Stimulated activated CD4-positive, alpha-beta T cell treated with anti-CD3 and anti-CD28 coated beads, Interleukin-15, amount 100 ng/mL, for 24 hours (primary cell): ENCODE measurements around the gene SRSF5.
"Not testable (repeated sequence)": the region's sequence is repeated elsewhere in the genome, so short reads cannot be mapped to it uniquely, and the experiment has no call there.

Experiments
- DNase-seq: peaks from one replicate; pipeline ENCODE4 v3.0.0-alpha.2; 2020

The SRSF5 gene

GRCh38 chr14:69811227-69811867 lies 44.4 kb downstream of the SRSF5 start:
- no peak for DNase-seq

DNA sequence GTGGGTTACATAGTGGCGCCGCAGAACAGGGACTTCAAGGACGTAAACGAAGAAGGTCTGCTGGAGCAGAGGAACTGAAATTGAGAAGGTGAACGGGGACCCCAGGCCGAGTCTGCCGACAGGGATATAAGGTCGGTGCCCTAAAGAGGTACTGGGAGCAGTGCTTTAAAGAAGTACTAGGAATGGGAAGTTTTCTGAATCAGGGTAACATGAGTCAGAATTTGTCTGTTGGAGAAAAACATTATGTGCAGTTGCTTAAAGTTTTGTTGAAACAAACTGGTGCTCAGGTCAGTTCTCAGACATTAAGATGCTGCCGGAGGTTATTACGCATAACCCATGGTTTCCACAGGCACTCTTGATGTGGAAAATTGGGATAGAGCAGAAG lies 44.9 kb downstream of the SRSF5 start:
- no peak for DNase-seq

DNA sequence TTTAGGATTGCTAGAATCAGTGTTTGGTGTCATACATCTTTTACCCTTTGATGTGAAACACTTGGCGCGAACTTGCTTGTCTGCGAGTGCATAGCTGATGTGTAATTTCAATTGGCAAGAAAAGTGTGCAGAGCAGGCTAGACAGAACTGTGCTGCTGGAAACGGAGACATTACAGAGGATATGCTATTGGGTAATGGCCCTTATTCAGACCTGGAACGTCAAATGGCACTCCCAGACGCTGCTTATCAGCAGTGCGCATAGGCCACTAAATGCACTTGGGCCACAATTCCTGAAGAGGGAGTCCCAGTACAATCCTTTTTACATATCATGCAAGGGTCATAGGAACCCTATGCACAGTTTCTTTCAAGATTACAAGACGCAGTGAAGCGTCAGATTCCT lies 45.8 kb downstream of the SRSF5 start:
- no peak for DNase-seq

DNA sequence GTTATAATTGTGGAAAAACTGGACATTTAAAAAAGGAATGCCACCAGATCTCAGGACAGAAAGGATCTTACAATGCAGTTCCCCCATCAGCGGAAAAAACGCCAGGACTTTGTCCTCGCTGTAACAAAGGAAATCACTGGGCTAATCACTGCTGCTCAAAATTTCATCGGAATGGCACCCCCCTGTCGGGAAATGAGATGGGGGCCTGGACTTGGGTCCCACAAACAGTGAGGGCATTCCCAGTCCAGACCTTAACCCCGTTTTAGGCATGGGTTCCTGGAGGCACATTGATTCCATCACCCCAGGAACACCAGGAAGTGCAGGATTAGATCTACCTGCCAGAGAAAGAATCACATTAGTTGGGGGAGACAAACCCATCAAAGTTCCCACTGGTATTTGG lies 46.4 kb downstream of the SRSF5 start:
- not testable (repeated sequence) for DNase-seq

DNA sequence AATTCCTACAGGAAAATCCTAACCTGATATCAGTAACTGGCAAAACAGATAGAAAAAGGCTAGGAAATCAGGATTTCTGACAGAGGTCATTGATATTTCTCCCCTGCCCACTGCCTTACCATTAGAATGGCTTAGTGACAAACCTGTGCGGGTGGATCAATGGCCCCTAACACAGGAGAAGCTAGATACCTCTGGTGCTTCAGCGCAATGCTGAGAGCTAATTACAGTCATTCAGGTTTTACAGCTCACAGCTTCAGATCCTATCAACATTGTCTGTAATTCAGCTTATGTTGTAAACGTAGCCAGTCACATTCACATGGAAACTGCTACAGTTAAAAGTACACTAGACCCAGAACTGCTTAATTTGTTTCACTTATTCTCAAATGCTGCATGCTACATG lies 47.5 kb downstream of the SRSF5 start:
- DNase-seq: no peak

GRCh38 chr14:69815556-69815955 lies 48.6 kb downstream of the SRSF5 start:
- no peak for DNase-seq

- DNase-seq: no peak
Observed at GRCh38 chr14:69816216-69816615, 49.3 kb downstream of the SRSF5 start.

GRCh38 chr14:69818758-69819191 lies 51.8 kb downstream of the SRSF5 start:
- DNase-seq: peak; percentile 47

- no peak for DNase-seq
Observed at GRCh38 chr14:69819607-69820006, 52.7 kb downstream of the SRSF5 start.

DNA sequence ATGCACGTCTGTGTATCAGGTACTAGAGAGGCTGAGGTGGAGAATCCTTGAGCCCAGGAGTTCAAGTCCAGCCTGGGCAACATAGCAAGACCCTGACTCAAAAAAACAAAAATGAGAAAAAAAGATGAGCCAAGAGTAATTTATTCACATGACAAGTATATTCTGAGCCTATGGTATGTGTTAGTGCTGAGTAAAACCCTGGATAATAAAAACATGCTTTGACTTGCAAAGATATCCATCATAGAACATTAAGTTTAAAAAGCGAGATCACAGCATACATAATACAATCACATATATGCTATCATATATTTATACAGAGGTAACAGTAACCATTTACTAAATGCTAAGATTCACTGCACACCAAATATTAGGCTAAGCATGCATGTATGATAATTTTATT lies 54.0 kb downstream of the SRSF5 start:
- no peak for DNase-seq
